Sigmoid colon (tissue), 4 donors: ENCODE results near the gene C9.

ENCODE experiments used
- EP300 ChIP-seq, 4 donors: sonication (generic); formaldehyde crosslinking; IDR thresholded peaks; one replicate each; pipeline ENCODE4 v1.6.1; 2017; ENCODE audit warnings: antibody characterized with exemption in 4 of 4
- POLR2A ChIP-seq, 2 donors: fragments of 450-650 bp; IDR thresholded peaks; one replicate each; pipeline ENCODE4 v1.6.1; 2016; ENCODE audit warnings: antibody characterized with exemption in 2 of 2, mild to moderate bottlenecking in 2 of 2, moderate library complexity in 2 of 2
- POLR2AphosphoS5 ChIP-seq, 4 donors: sonication (generic); formaldehyde crosslinking; IDR thresholded peaks; one replicate each; pipeline ENCODE4 v1.6.1; 2017; ENCODE audit warnings: antibody characterized with exemption in 4 of 4
- TF ChIP-seq, protein P1 (sequence below), 4 experiments: fragments of 450-650 bp in 3 of 4; fragments of 200-600 bp in 1 of 4; IDR thresholded peaks; one replicate each; pipeline ENCODE4 v1.5.1; 2016 to 2019; ENCODE audit warnings: antibody characterized with exemption in 4 of 4, mild to moderate bottlenecking in 3 of 4, moderate library complexity in 2 of 4

DNA sequence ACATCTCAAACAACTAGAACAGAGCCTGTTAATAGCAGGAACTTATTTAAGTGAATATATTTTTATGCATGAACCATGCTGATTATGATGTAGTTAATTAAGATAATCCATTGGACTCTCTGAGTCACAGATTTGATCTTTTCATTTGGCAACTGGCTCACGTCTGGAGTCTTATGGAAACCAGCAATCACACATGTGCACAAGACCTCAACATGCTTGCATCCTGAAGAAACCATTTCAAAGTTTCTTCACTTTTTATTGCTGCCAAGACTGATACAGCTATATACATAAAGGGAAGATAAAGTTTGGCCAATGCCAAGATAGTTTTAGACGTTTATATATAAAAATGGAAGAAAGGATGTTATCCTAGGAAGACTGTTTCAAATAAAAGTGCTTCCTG lies 13.3 kb upstream of the C9 start:
- TF ChIP-seq POLR2A (IDR thresholded peaks at IDR 0.05) (no peak), EP300 (IDR thresholded peaks at IDR 0.05) (no peak), POLR2AphosphoS5 (IDR thresholded peaks at IDR 0.05) (no peak)
- TF ChIP-seq, protein P1, sequence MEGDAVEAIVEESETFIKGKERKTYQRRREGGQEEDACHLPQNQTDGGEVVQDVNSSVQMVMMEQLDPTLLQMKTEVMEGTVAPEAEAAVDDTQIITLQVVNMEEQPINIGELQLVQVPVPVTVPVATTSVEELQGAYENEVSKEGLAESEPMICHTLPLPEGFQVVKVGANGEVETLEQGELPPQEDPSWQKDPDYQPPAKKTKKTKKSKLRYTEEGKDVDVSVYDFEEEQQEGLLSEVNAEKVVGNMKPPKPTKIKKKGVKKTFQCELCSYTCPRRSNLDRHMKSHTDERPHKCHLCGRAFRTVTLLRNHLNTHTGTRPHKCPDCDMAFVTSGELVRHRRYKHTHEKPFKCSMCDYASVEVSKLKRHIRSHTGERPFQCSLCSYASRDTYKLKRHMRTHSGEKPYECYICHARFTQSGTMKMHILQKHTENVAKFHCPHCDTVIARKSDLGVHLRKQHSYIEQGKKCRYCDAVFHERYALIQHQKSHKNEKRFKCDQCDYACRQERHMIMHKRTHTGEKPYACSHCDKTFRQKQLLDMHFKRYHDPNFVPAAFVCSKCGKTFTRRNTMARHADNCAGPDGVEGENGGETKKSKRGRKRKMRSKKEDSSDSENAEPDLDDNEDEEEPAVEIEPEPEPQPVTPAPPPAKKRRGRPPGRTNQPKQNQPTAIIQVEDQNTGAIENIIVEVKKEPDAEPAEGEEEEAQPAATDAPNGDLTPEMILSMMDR (IDR thresholded peaks at IDR 0.05), result no peak
